GM23248 (cell line): ENCODE measurements around the gene PTPRD.

ENCODE experiments used
- EZH2 ChIP-seq: fragments of 200-600 bp; sonication (generic); IDR thresholded peaks from 2 replicates; pipeline ENCODE4 v1.6.1; 2018; ENCODE audit warnings: antibody characterized with exemption, mild to moderate bottlenecking; ENCODE audit not compliant: insufficient read depth, poor library complexity, severe bottlenecking
- EZH2phosphoT487 ChIP-seq: fragments of 200-600 bp; sonication (generic); IDR thresholded peaks from 2 replicates; pipeline ENCODE4 v1.6.1; 2018; ENCODE audit warnings: antibody characterized with exemption, moderate library complexity, mild to moderate bottlenecking, low read depth; ENCODE audit not compliant: insufficient read depth

GRCh38 chr9:9275601-9276000 lies 1337.2 kb downstream of the PTPRD start:
- TF ChIP-seq EZH2 (no peak), EZH2phosphoT487 (no peak)
